ENCODE results near the gene RIIAD1.
"Not testable (repeated sequence)": the region's sequence is repeated elsewhere in the genome, so short reads cannot be mapped to it uniquely, and the experiment has no call there.

Gene RIIAD1

GRCh38 chr1:151720974-151721787, at the start of gene RIIAD1:
Gene RIIAD1 (plus strand): TSS chr1:151721522. CDS start chr1:151721537, 15 bp downstream.
- DNase-seq (ENCODE audit: low read depth in 2 of 2), result no peak

GRCh38 chr1:151673407-151673806, 47.9 kb upstream of the RIIAD1 start:
- DNase-seq (ENCODE audit: low read depth in 2 of 2), result no peak

- DNase-seq (ENCODE audit: low read depth in 2 of 2), result no peak
Measured at GRCh38 chr1:151680391-151680790, 40.9 kb upstream of the RIIAD1 start.

- no peak for DNase-seq (ENCODE audit: low read depth in 2 of 2)
Measured at GRCh38 chr1:151680826-151681225, 40.5 kb upstream of the RIIAD1 start.

- DNase-seq (ENCODE audit: low read depth in 2 of 2), result no peak
Measured at GRCh38 chr1:151681923-151682322, 39.4 kb upstream of the RIIAD1 start.

- DNase-seq (ENCODE audit: low read depth in 2 of 2), result not testable (repeated sequence)
Measured at GRCh38 chr1:151682901-151683300, 38.4 kb upstream of the RIIAD1 start.

- no peak for DNase-seq (ENCODE audit: low read depth in 2 of 2)
Measured at GRCh38 chr1:151684128-151684527, 37.2 kb upstream of the RIIAD1 start.

- no peak for DNase-seq (ENCODE audit: low read depth in 2 of 2)
Measured at GRCh38 chr1:151686561-151686960, 34.8 kb upstream of the RIIAD1 start.

- DNase-seq (ENCODE audit: low read depth in 2 of 2), result no peak
Measured at GRCh38 chr1:151689494-151689893, 31.8 kb upstream of the RIIAD1 start.

GRCh38 chr1:151692226-151692625, 29.1 kb upstream of the RIIAD1 start:
- no peak for DNase-seq (ENCODE audit: low read depth in 2 of 2)

- DNase-seq (ENCODE audit: low read depth in 2 of 2), result no peak
Measured at GRCh38 chr1:151693057-151693651, 28.2 kb upstream of the RIIAD1 start.

GRCh38 chr1:151701515-151701914, 19.8 kb upstream of the RIIAD1 start:
- DNase-seq (ENCODE audit: low read depth in 2 of 2), result no peak

- no peak for DNase-seq (ENCODE audit: low read depth in 2 of 2)
Measured at GRCh38 chr1:151702936-151703335, 18.4 kb upstream of the RIIAD1 start.

GRCh38 chr1:151703813-151704212, 17.5 kb upstream of the RIIAD1 start:
- no peak for DNase-seq (ENCODE audit: low read depth in 2 of 2)

- DNase-seq (ENCODE audit: low read depth in 2 of 2), result no peak
Measured at GRCh38 chr1:151704246-151704645, 17.1 kb upstream of the RIIAD1 start.

GRCh38 chr1:151705146-151705545, 16.2 kb upstream of the RIIAD1 start:
- no peak for DNase-seq (ENCODE audit: low read depth in 2 of 2)

- DNase-seq (ENCODE audit: low read depth in 2 of 2), result no peak
Measured at GRCh38 chr1:151705753-151706463, 15.4 kb upstream of the RIIAD1 start.

GRCh38 chr1:151706464-151707415, 14.6 kb upstream of the RIIAD1 start:
- no peak for DNase-seq (ENCODE audit: low read depth in 2 of 2)

GRCh38 chr1:151707541-151708065, 13.7 kb upstream of the RIIAD1 start:
- no peak for DNase-seq (ENCODE audit: low read depth in 2 of 2)

- DNase-seq (ENCODE audit: low read depth in 2 of 2), result no peak
Measured at GRCh38 chr1:151708891-151709290, 12.4 kb upstream of the RIIAD1 start.

GRCh38 chr1:151710187-151710840, 11.0 kb upstream of the RIIAD1 start:
- no peak for DNase-seq (ENCODE audit: low read depth in 2 of 2)

All from stimulated activated CD8-positive, alpha-beta memory T cell treated with anti-CD3 and anti-CD28 coated beads, Interleukin-2, amount 100 ng/mL, for 1 hour (primary cell).